Activated B cell treated with CpG ODN at 0.5 μM for 24 hours (primary cell): ENCODE measurements around the gene CFAP73. TPM values are rescaled to one million over a fixed set of nuclear protein-coding genes. Genes with fewer than 3 reads are reported as not detected.

Experiments used
- ATAC-seq: fragments of 200-7000 bp; cut with Tn5 transposase; one replicate; pipeline ENCODE4 v1.10.0; 2021; ENCODE audit warnings: low read depth, mild to moderate bottlenecking, moderate library complexity
- CTCF ChIA-PET: fragments of 350-600 bp; sonication (Branson Sonifier 250); formaldehyde crosslinking; loops from one replicate; lab custom pipeline; 2021; ENCODE audit warnings: antibody characterized with exemption; lab: Charles Lee
- POLR2A ChIA-PET: fragments of 350-600 bp; sonication (Branson Sonifier 250); formaldehyde crosslinking; loops from one replicate; lab custom pipeline; 2021; ENCODE audit warnings: antibody characterized with exemption; lab: Charles Lee
- DNase-seq: peaks from one replicate; pipeline ENCODE4 v3.0.0; 2022
- H3K27ac Mint-ChIP-seq: one replicate; pipeline ENCODE4 v1.8.0; 2020; ENCODE audit warnings: mixed read lengths
- H3K27me3 Mint-ChIP-seq: one replicate; pipeline ENCODE4 v1.8.0; 2021; ENCODE audit warnings: mixed read lengths
- H3K36me3 Mint-ChIP-seq: one replicate; pipeline ENCODE4 v1.8.0; 2021; ENCODE audit warnings: low read depth, mixed read lengths
- H3K4me1 Mint-ChIP-seq: one replicate; pipeline ENCODE4 v1.8.0; 2021; ENCODE audit warnings: mixed read lengths
- H3K4me3 Mint-ChIP-seq: one replicate; pipeline ENCODE4 v1.8.0; 2020; ENCODE audit warnings: mild to moderate bottlenecking, mixed read lengths
- H3K9me3 Mint-ChIP-seq: one replicate; pipeline ENCODE4 v1.8.0; 2020; ENCODE audit warnings: mixed read lengths
- intact Hi-C: fragments of 100-400 bp; cut with micrococcal nuclease; formaldehyde crosslinking; loops from one replicate; pipeline ENCODE4 v1.15.1; 2024
- total RNA-seq: library from RNA; stranded (reverse); gene quantifications from 2 replicates; pipeline ENCODE4 v1.2.3, GENCODE V29; 2022
- TF ChIP-seq, protein P1 (sequence below): fragments of 200-600 bp; IDR thresholded peaks from one replicate; pipeline ENCODE4 v1.8.0; 2022; ENCODE audit warnings: antibody characterized with exemption, mild to moderate bottlenecking

Gene CFAP73
- total RNA-seq, 1 donor from 2014 or later, result 1.1 TPM

DNA sequence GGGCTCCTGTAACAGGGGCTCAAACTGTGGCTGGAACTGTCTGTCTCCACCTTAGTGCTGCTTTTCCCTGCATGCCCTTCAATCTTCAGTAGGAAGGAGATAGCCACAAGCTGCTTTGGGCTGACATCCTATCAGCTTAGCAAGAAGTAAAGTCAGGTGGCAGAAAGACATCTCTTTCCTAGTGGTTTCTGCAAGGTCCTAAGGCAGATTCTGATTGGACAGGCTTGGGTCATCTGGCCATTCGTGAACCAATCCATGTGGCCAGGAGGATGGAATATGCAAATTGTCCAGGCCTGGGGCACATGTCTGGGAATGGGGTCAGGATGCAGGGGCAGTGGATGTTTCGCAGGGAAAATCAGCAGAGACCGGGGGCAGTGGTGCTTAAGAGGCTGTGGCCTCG, 41.2 kb downstream of the CFAP73 start:
- intact Hi-C loops, result no loop called here
- Mint-ChIP-seq H3K27me3 (no peaks in the 10 kb centered on the region), H3K9me3 (no peaks in the 10 kb centered on the region), H3K27ac (no peak overlapping the region), H3K4me3 (no peak overlapping the region), H3K36me3 (peaks cover 43% of the 10 kb centered on the region), H3K4me1 (peaks cover 18% of the 10 kb centered on the region)
- ChIA-PET CTCF (no interaction called here), POLR2A (interaction anchor here (0.5 kb wide), 1 partner anchor 71 kb away, joined by 6 read pairs; no protein-coding TSS in a partner anchor)
- DNase-seq, result no peak
- ATAC-seq, result no peak
- TF ChIP-seq, protein P1, sequence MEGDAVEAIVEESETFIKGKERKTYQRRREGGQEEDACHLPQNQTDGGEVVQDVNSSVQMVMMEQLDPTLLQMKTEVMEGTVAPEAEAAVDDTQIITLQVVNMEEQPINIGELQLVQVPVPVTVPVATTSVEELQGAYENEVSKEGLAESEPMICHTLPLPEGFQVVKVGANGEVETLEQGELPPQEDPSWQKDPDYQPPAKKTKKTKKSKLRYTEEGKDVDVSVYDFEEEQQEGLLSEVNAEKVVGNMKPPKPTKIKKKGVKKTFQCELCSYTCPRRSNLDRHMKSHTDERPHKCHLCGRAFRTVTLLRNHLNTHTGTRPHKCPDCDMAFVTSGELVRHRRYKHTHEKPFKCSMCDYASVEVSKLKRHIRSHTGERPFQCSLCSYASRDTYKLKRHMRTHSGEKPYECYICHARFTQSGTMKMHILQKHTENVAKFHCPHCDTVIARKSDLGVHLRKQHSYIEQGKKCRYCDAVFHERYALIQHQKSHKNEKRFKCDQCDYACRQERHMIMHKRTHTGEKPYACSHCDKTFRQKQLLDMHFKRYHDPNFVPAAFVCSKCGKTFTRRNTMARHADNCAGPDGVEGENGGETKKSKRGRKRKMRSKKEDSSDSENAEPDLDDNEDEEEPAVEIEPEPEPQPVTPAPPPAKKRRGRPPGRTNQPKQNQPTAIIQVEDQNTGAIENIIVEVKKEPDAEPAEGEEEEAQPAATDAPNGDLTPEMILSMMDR, result no peak

DNA sequence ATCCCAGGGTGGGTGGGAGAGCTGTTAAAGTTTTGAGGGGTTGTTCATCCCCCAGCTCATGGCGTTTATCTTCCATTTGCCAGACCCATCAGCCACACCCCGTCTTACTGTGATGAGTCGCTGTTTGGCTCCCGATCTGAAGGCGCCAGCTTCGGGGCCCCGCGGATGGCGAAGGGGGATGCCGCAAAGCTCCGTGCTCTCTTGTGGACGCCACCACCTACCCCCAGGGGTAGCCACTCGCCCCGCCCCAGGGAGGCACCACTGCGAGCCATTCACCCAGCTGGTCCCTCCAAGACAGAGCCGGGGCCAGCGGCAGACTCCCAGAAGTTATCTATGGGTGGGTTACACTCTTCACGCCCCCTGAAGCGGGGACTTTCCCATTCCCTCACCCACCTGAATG, 41.7 kb downstream of the CFAP73 start:
- Mint-ChIP-seq H3K27ac (no peak overlapping the region), H3K4me1 (peaks cover 15% of the 10 kb centered on the region), H3K4me3 (no peak overlapping the region), H3K27me3 (no peaks in the 10 kb centered on the region), H3K36me3 (peaks cover 41% of the 10 kb centered on the region), H3K9me3 (no peaks in the 10 kb centered on the region)
- ChIA-PET CTCF (no interaction called here), POLR2A (no interaction called here)
- intact Hi-C loops, result no loop called here
- DNase-seq (no peak), ATAC-seq (no peak)
- TF ChIP-seq, protein P1, result no peak

DNA sequence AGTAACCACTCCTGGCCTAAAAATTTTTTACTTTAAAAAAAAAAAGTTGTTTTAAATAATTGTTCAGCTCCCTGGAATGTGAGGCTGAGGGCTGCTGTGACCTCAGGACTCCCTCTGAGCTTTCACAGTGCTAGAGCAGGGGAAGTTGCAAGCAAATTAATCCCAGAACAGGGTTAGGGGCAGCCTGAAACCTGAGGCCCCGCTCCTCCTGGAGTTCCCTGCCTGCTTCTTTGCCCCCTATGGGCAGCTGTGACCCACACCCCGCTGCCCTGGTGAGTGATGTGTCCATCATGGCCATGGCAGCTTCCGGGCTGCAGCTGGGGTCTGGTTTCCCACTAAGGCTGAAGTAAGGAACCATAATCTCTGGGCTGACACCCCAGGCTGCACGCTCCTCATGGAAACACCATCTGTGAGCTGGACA, 45.5 kb downstream of the CFAP73 start:
- Mint-ChIP-seq H3K4me1 (peaks cover 15% of the 10 kb centered on the region), H3K27me3 (no peaks in the 10 kb centered on the region), H3K36me3 (peaks cover 32% of the 10 kb centered on the region), H3K9me3 (no peaks in the 10 kb centered on the region), H3K4me3 (no peak overlapping the region), H3K27ac (no peak overlapping the region)
- intact Hi-C loops, result no loop called here
- DNase-seq (no peak), ATAC-seq (no peak)
- POLR2A ChIA-PET, result interaction anchor here (2.4 to 5.3 kb wide), 4 partner anchors 10 to 36 kb away, joined by 8 to 43 read pairs (median 28); partner anchors contain the start of genes DDX54, RITA1 and TPCN1
- CTCF ChIA-PET, result interaction anchor here (1.1 to 3.8 kb wide), 5 partner anchors 9 to 230 kb away, joined by 3 to 44 read pairs (median 4); partner anchors contain the start of genes DDX54 and RITA1
- TF ChIP-seq, protein P1, result no peak

DNA sequence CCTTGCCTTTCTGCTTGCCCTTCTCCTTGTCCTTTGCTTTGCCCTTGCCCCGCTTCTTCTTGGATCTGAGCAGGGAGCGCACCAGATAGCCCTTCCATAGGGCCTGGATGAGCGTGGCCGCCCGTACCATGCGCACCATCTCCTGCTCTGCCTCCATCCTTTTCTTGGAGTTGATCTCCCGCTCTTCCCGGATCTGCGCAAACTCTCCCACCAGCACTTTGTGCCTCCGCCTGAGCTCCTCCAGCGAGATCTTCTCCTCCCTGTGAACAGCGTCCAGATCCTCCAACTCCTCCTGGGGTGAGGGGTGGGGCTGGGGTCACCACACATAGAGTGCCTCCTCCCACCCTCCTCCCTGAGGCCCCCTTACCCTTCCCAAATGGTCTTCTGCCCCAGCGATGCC, 46.1 kb downstream of the CFAP73 start:
- ChIA-PET CTCF (interaction anchor here (1.1 to 3.8 kb wide), 5 partner anchors 10 to 230 kb away, joined by 3 to 44 read pairs (median 4); partner anchors contain the start of genes DDX54 and RITA1), POLR2A (interaction anchor here (2.4 to 5.3 kb wide), 4 partner anchors 10 to 35 kb away, joined by 8 to 43 read pairs (median 28); partner anchors contain the start of genes DDX54, RITA1 and TPCN1)
- Mint-ChIP-seq H3K4me1 (peaks cover 15% of the 10 kb centered on the region), H3K27me3 (no peaks in the 10 kb centered on the region), H3K4me3 (no peak overlapping the region), H3K27ac (no peak overlapping the region), H3K36me3 (peaks cover 26% of the 10 kb centered on the region), H3K9me3 (no peaks in the 10 kb centered on the region)
- intact Hi-C loops, result no loop called here
- TF ChIP-seq, protein P1, result no peak
- DNase-seq (no peak), ATAC-seq (no peak)

DNA sequence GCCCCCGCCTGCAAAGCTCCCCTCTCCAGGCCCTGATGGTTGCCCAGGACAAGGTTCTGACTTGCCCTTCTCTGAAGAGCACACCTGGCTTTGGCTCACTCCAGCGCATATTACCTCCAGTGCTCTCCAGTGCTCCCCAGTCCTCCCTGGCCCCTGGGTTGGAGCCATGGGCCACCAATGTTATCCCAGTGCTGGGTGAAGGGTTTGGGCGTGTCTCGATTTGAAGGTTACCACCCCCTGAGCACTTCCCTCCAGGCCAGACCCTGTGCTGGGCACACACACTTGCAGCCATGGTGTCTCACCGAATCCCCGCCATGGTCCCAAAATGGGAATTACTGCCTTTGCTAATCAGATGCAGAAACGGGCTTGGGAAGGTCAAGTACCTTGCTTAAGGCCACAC, 47.1 kb downstream of the CFAP73 start:
- Mint-ChIP-seq H3K27ac (no peak overlapping the region), H3K27me3 (no peaks in the 10 kb centered on the region), H3K4me3 (no peak overlapping the region), H3K36me3 (peaks cover 16% of the 10 kb centered on the region), H3K4me1 (peaks cover 15% of the 10 kb centered on the region), H3K9me3 (no peaks in the 10 kb centered on the region)
- no peak for ATAC-seq
- POLR2A ChIA-PET, result interaction anchor here (1.2 to 5.3 kb wide), 8 partner anchors 9 to 64 kb away, joined by 3 to 43 read pairs (median 28); partner anchors contain the start of genes DDX54, RITA1 and TPCN1
- intact Hi-C loops, result loop anchor here (2.0 kb wide), 2 partner anchors 66 to 138 kb away; partner anchors contain the start of gene SLC8B1
- no peak for DNase-seq
- TF ChIP-seq, protein P1, result no peak
- CTCF ChIA-PET, result interaction anchor here (1.1 to 3.8 kb wide), 6 partner anchors 11 to 266 kb away, joined by 3 to 44 read pairs (median 8); a partner anchor contains a TSS
